HEK293T (cell line): Measurements from ENCODE around the gene UBAP1L.

Experiments
- BHLHE40 ChIP-seq: fragments of 450-650 bp; IDR thresholded peaks from 2 replicates; pipeline ENCODE4 v1.6.1; 2016; ENCODE audit warnings: mild to moderate bottlenecking, moderate library complexity, borderline replicate concordance
- FOXA1 ChIP-seq: fragments of 450-650 bp; IDR thresholded peaks from 2 replicates; pipeline ENCODE4 v1.6.1; 2016; ENCODE audit warnings: mild to moderate bottlenecking
- PKNOX1 ChIP-seq: fragments of 450-650 bp; IDR thresholded peaks from 2 replicates; pipeline ENCODE4 v1.6.1; 2016
- SP1 ChIP-seq: fragments of 450-650 bp; IDR thresholded peaks from 2 replicates; pipeline ENCODE4 v1.6.1; 2017
- SUZ12 ChIP-seq: fragments of 450-650 bp; IDR thresholded peaks from 2 replicates; pipeline ENCODE4 v1.6.1; 2016; ENCODE audit warnings: mild to moderate bottlenecking

GRCh38 chr15:65095011-65095746 lies 19.8 kb downstream of the UBAP1L start:
- TF ChIP-seq FOXA1 (no peak), SUZ12 (no peak), BHLHE40 (no peak), SP1 (no peak), PKNOX1 (no peak)
